C1 segment of cervical spinal cord (tissue), 14 donors: ENCODE results near the gene TEX44.
A peak's percentile ranks its signal among the peaks of the same experiment; 100 is the strongest.

Experiments
- DNase-seq, 14 donors: peaks; one replicate each; lab custom pipeline; 2025; lab: John Stamatoyannopoulos, UW

Gene TEX44

DNA sequence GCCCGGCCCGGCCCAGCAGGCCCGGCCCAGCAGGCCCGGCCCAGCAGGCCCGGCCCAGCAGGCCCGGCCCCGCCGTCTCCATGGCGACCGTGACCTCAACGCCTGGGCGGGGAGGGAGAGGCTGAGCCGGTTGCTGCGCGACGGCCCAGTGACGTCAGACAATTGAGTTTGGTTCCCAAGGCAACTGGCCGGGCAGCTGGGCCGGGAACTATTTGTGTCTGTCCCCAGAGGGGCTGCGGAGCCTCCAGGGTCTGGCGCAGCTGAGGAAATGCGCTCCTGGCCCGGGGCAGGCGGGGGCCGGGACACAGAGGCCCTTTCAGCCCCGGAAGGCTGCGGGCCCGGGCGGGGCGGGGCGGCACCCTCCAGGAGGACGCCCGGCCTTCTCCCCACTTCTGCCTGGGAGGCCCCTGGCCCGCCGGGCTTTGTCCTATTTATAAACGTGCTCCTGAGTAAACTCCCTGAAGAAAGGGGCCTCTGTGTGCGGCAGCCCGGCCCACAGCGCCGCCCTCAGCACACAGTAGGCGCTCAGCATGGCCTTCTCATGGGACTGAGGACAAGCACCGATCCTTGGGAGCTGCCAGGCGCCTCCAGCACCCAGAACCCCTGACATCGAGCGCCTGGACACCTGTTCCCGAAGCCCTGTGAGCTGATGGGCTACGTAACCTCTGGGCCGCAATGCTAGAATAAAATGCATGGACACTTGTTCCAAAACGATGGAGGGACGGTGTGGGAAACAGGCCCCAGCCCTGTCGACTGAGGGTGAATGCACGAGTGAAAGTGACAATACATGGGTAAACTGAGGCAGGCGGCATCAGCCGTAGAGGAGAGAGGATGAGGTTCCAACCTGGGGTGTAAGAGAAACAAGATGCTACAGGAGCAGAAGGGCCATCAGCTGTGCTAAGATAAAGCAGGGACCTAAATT is 12.3 kb downstream of the TEX44 start:
- DNase-seq: peak; percentile 93 to 100 (median 98)

DNA sequence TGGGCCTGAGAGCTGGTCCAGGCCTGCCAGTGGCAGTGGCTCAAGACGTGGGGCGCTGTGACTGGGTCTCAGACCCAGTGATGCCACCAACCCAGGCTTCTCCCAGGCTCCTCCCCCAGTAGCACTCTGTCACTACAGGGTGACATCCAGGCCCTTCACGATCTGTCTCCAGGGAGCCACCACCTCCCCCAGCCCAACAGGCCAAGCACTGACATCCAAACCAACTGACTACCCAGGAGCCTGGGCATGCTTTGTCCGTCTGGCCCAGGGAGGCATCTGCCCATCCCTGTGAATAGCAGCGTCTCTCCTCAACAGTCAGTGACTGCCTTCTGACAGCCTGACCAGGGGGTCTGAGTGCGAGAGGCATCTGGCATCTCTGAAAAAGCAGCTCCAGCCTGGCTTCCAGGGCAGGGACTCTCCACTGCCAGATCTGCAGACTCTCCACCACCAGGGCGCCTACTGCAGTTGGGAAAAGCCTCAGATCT is 13.0 kb downstream of the TEX44 start:
- DNase-seq: peak in 10 of 14 donors; percentile 39 to 80 (median 60)

DNA sequence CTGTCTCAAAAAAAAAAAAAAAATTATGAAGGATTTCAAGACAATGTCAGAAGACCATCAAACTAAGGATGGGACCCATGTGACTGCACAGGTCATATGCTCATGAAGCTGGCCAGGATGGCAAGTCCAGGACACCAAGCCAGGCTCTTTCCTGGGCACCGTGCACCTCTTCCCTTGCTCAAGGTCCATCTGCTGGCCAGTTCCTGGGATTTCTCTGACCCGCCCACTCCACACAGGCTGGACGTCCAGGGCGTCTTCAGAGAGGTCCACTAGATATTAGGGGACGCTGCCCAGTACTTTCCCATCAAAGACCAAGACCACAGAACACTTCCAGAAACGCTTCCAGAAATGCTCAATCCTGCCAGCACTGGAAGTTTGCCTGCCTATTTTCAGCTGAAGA is 14.3 kb downstream of the TEX44 start:
- peak in 4 of 14 donors; percentile 9 to 45 (median 26) for DNase-seq

DNA sequence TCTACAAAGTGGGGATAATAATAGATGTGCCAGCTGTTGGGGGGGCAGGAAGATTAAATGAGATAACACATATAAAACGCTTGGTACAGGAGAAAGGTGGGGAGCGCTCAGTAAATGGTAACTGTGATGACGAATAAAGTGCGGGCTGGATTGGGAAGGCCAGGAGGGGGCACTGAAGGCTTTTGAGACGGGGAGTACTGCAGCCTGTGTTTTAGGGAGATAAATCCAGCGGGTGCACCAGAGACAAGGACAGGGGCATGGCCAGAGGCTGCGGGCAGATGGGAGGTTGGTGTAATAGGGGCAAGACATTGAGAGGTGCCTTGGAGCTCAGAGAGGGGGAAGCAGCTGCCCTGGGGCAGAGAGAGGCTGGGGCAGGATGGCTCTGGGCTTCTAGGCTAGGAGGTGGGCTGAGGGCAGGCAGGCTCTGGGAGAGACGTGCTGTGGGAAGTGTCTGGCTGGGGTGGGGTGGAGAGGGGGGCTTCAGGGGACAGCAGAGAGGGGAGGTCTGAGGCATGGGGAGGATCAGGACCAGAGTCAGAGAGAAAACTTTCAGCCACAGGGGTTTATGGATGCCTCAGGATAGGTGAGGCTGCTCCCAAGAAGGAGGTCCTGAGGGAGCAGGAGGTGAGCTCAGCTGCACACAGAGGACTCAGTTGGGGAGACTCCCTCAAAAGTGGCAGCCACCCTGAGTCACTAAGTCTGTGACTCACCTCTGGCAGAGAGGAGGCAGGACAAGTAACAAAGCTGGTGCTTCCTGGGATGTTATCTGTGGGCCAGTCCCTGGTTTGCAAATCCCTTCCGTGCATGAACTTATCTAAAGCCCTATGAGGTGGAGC is 18.8 kb downstream of the TEX44 start:
- no peak for DNase-seq

DNA sequence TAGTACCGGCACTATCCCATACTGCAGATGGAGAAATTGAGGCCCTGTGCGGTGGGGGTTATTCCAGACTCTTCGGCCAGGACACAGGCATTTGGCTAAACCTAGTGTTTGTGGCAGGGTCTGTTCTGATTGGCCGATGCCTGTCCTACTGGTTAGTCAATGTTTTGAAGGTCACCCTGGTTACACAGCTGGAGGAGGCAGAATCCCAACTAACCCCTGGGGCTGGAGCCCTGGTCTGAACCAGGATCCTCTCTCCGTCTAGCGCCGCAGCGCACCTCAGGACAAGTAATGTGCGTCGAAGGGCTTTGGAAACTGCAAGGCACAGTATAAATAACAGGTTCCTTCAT is 19.4 kb downstream of the TEX44 start:
- peak in 1 of 14 donors; percentile 70 for DNase-seq

DNA sequence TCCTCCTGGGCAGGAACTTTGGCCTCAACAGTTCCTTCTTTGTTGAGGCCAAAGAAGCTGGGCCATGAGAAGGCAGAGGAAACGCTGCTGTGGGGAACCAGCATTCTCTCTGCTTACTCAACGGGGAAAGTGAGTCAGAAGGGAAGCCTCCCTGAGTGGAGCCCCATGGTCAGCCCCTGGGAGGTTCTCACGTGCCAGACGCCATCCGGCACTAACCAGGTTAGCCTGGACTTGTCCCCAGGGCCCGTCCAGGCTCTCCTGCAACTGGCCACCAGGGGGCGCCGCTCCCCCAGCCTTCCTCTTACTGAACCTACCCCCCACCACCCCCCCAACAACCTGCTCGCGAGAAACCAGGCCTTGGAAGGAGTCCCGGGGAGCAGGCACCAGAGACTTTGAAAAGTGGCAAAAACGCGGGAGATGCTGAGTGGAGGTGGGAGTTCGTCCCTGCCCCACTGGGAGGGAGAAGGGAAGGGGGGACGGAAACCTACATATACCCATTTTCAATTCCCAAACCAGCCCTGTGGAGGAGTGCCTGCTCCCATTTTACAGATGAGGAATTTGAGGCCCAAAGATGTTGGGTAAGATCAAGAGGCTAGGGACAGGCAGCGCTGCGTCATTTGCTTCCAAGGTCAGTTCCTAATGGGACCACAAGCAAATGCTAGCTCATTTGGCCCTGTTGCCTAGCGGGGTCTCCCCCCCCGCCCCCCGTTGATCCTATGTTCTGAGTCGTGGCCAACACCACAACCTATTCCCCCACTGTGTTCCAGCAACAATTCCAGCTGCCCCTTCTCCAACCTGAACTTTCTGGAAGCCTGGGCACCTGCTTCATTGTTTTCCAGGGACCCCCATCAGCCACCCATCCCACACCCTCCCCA is 20.0 kb downstream of the TEX44 start:
- DNase-seq: peak; percentile 43 to 92 (median 84)

DNA sequence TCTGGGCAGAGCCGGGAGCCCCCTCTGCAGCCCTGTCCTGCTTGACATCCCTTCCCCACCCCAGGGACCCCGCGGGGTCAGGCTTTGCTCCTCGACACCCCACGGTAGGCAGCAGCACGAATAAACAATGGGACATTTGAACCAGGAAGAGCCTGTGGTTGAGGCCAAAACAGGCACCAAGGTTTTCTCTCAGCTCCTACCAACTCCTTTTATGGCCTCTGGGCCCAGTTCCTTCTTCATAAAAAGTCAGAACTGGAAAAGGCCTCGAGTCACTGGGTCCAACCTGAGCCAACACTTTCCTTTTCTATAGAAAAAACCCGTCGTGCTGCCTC is 20.6 kb downstream of the TEX44 start:
- peak in 3 of 14 donors; percentile 47 to 69 (median 59) for DNase-seq

DNA sequence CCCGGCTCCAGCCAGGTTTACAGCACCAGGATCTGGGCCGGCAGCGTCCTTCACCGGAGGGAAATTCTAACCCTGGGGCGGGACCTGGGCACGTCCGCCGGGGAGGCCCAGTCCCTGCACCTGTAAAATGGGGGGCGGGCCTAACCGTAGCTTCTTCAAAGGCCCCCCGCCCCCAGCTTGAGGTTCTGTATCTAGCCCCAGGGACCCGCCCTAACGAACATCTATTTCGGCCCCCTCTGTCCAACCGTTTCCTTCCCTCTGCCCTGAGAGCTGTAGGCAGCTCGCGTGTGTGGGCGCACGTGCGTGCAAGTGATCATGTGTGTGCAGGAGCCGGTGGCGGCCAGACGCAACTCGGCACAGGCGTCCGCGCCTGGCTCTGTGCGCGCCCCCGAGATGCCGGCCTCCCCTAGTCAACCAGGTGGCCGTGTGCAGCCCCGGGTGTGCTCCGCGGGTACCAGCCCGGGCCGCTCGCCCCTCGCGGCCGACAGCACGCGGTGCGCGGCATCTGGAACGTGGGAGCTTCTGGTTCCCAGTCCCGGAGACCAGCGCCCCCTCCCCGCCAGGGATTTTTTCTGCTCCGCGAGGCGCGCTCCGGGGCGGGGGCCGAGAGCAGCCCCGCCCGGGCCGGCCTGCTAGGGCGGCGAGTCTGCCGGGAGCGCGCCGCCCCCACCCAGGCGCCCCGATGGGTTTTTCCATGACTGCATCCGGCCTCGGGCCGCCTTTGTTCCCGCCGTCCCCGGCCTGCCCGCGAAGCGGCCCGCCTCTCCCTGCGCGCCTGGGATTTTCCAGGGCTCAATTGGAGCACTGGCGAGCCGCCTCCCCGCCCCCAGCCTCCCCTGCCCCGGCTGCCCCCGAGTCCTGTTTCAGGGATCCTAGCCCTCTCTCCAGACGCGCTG is 21.2 kb downstream of the TEX44 start:
- DNase-seq: peak in 13 of 14 donors; percentile 48 to 93 (median 82)

DNA sequence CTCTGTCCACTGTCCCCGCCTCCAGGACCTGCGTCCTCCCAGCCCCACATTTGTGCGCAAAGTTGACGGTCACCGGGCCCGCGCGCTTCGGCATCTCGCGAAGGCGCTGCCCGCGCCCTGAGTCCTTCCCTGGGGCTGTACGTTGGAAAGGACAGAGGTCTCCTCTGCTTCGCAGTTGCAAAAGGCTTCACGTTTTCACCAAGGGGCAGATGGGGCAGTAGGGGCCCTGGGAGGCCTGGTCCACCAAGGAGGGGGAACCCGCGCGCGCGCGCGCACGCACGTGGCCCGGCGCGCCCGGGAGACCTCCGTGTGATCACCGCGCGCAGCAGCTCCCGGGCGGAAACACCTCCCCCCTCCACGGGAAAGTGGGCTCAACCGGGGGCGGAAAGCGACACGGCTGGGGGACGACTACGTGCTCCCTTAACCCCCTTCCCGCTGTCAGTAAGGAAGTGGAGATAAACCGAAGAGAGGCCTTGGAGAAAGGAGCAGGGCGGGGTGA is 21.9 kb downstream of the TEX44 start:
- DNase-seq: peak in 9 of 14 donors; percentile 68 to 88 (median 80)

DNA sequence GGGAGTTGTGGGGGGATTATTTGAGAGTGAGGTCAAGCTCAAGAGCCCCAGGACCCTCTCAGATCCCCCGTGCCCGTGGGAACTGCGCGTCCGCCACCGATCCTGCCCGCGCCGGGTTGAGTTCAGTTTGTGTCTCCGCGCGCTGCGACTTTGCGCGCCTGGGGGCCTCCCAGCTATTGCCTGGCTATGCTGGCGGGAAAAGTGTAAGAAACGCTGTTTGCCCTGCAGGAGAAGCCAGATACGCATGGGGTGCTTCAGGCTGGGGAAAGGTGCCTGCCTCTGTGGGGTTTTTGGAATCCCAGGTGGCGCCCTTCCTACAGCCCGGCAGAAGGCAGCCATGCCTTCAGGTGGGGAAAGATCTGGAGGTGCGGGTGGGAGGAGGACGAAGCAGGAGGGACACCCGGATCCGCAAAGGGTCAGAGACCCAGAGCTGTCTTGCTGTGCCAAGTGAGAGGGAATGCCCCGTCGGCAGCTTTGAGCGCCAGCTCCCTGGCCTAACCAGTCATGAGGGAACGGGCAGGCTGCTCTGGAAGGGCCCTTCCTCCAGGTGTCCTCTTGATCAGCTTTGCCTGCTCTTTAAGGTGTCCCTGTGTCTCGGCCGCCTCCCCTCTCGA is 22.5 kb downstream of the TEX44 start:
- peak in 3 of 14 donors; percentile 12 to 65 (median 27) for DNase-seq

DNA sequence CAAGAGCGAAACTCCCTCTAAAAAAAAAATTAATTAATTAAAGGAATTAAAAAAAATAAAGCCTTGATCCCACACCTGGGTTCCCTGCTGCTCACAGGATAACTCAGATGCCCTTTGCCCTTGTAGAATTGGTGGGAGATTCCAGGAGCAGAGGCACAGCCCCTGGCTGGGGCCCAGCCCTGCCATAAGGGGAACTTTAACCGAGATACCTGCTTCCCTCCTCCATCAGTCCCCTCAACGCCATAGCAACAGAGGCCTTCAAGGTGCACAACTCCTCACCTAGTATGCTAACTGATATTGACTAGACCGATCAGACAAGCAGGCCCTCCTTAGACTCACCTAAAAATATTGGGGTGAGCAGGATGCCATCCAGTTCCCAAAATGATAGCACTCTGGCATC is 23.6 kb downstream of the TEX44 start:
- DNase-seq: no peak

DNA sequence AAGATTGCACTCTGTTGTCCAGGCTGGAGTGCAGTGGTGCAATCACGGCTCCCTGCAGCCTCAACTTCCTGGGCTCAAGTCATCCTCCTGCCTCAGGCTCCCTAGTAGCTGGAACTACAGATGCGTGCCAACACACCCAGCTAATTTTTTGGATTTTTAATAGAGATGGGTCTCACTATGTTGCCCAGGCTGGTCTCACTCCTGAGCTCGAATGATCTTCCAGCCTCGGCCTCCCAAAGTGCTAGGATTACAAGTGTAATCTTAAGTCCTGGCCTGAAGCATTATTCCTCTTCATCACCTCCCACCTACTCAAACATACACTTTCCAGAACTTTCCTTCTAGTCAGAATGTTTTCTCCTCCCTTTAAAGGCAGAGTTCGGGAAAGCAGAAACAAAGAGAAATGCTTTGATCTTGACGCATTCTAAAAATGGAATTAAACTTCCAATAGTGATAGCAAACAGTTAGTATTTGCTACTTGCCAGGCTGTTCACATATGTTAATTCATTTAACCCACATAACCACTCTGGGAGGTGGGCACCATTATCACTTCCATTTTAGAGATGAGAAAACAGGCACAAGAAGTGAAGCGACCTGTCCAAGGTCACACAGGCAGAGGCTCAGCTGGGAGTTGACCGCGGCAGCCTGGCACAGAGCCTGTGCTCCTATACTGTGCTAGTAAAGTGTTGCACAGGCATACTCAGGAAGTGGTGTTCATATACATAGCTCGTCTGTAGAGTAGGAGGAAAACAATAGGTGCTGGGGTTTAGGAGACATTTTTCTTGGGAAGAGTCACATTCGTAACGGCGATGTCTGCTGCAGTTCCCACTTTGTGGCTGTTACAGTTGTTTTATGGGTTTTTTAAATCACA is 24.6 kb downstream of the TEX44 start:
- no peak for DNase-seq

DNA sequence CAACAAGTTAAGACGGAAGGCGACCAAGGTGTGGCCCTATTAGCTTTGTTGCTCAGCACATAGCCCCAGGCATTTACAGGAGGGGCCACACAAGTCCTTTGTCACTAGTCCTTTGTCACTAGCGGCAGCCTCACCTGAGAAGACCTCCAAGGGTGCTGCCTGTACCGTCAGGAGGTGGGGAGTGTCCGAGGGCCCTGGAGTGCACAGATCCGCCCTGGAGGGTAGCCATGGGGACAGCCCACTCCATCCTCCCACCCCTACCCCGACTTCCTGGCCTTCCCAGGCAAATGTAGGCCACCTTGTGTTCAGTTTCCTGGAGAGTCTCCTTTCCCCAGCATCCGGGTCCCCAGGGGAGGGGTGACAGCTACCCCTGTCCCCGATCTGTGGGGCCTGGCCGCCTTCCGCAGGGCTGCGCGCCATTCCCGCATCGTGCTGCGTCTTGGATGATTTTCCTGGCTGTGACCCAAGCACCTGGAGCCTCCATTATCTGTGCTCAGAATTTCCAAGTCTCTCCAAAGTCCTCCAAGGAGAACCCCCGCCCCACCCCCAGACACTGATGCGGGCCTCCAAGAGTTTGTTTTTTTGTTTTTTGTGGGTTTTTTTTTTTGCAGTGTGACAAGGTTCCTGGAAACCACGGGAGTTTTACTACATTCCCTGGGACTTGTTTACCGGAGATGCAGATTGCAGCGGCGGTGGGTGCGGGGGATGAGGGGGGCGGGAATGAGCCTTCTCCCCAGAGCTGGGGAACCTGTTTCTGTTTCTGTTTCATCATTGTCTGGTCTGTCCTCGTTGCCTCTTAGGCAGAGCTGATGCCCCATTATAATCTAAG is 28.6 kb downstream of the TEX44 start:
- DNase-seq: peak in 7 of 14 donors; percentile 19 to 76 (median 49)

DNA sequence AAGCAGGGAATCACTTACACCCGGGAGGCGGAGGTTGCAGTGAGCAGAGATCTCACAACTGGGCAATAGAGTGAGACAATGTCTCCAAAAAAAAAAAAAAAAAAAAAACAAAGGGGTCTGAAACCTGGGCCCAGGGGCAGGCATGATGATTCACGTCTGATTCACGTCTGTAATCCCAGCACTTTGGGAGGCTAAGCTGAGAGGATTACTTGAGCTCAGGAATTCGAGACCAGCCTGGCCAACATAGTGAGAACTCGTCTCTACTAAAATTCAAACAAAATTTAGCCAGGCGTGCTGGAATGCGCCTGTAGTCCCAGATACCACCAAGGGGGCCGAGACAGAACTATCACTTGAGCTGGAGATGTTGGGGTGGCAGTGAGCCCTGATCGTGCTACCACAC is 30.3 kb downstream of the TEX44 start:
- DNase-seq: no peak

DNA sequence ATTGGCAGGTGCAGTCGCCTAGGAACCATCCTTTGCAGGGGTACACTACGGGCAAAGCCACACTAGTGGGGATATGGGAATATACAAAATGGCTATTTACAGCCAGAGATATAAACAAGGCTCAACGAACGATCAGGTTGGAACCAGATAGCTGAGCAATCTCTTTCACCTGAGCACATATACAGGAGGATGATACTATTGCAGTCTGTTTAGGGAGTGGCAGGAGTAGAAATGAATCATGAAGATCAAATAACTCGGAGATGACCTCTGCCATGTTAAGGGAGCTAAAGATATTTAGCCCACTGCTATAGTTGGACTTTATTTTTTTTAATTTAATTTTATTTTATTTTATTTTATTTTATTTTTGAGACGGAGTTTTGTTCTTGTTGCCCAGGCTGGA is 33.8 kb downstream of the TEX44 start:
- no peak for DNase-seq

DNA sequence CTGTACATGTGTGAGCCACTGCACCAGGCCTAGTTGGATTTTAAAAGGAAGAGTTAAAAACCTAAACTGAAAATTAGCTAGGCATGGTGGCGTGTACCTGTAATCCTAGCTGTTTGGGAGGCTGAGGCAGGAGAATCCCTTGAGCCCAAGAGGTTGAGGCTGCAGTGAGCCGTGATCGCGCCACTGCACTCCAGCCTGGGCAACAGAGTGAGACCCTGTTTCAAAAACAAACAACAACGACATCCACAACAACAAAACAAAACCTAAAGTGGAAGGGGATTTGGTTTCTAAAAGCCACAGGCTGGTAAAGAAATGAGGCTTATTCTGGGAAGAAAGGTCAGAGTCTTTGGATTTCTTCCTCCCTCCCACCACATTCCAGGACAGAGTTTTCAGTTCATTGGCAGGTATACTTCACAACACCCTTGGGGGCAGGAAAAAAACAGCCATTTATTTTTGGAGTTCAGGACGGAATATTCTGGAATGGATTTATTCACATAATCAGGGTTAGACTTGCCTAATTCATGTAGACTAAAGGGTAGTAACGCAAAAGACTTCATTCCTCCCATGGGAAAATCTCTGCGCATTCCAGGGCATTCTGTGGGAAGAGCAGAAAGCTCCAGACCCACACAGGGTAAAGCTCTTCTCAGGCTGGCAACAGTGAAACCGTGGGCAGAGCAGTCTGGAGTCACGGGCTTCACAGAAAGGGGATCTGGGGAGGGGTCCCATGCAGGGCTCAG is 34.9 kb downstream of the TEX44 start:
- DNase-seq: no peak

DNA sequence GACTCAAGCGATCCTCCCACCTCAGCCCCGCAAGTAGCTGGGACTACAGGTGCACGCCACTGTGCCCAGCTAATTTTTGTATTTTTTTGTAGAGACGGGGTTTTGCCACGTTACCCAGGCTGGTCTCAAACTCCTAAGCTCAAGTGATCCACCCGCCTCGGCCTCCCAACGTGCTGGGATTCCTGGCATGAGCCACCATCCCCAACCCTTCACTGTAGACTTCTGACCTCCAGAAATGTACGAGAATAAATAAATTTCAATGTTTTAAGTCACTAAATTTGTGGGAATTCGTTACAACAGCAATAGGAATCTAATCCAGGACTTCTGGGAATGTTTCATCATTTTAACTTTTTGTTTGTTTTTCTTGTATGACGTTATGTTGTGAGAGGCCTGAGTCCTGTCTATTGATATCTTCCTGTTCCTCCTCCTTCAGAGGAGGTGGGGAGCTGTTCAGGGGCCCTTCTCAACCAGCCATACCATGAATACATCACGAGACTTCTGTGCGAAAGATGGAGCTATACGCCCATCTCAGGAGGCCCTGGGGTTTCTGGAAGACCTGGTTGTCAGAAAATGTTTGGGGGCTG is 40.0 kb downstream of the TEX44 start:
- DNase-seq: no peak
